ENCODE data around the gene PHPT1.

PHPT1 gene

GRCh38 chr9:136820971-136821825 lies 28.0 kb upstream of the PHPT1 start:
- no peak for TF ChIP-seq LEF1 (IDR thresholded peaks at IDR 0.05; ENCODE audit: borderline replicate concordance)
- TF ChIP-seq BHLHE40 (IDR thresholded peaks at IDR 0.05; ENCODE audit: borderline replicate concordance) = no peak
- TF ChIP-seq FOXM1 (IDR thresholded peaks at IDR 0.05; ENCODE audit: borderline replicate concordance) = no peak
- no peak for TF ChIP-seq ELF4 (IDR thresholded peaks at IDR 0.05)
- no peak for TF ChIP-seq FOXK2 (IDR thresholded peaks at IDR 0.05)
- no peak for TF ChIP-seq FOXA1 (IDR thresholded peaks at IDR 0.05)
- no peak for TF ChIP-seq ARNT (IDR thresholded peaks at IDR 0.05)
- no peak for TF ChIP-seq PKNOX1 (IDR thresholded peaks at IDR 0.05)
- TF ChIP-seq TARDBP (IDR thresholded peaks at IDR 0.05) = no peak
- TF ChIP-seq L3MBTL2 (conservative IDR thresholded peaks at IDR 0.05) = no peak
- DNase-seq (ENCODE audit: extremely low spot score) = no peak
- POLR2A ChIA-PET = no interaction called here
- CTCF ChIA-PET = no interaction called here

GRCh38 chr9:136821826-136822544 lies 27.2 kb upstream of the PHPT1 start:
- ChIA-PET POLR2A (interaction anchor here (1.3 kb wide), 1 partner anchor 19 kb away, joined by 4 read pairs; no protein-coding TSS in a partner anchor), CTCF (no interaction called here)
- DNase-seq (ENCODE audit: extremely low spot score) = no peak
- TF ChIP-seq FOXM1 (IDR thresholded peaks at IDR 0.05; ENCODE audit: borderline replicate concordance) (no peak), LEF1 (IDR thresholded peaks at IDR 0.05; ENCODE audit: borderline replicate concordance) (no peak), FOXA1 (IDR thresholded peaks at IDR 0.05) (no peak), PKNOX1 (IDR thresholded peaks at IDR 0.05) (no peak), ELF4 (IDR thresholded peaks at IDR 0.05) (no peak), ARNT (IDR thresholded peaks at IDR 0.05) (no peak)

- ChIA-PET CTCF (interaction anchor here (0.8 kb wide), 1 partner anchor 12 kb away, joined by 3 read pairs; no protein-coding TSS in a partner anchor), POLR2A (interaction anchor here (1.3 kb wide), 1 partner anchor 17 kb away, joined by 4 read pairs; no protein-coding TSS in a partner anchor)
- TF ChIP-seq SUZ12 (IDR thresholded peaks at IDR 0.05) (no peak), BHLHE40 (IDR thresholded peaks at IDR 0.05; ENCODE audit: borderline replicate concordance) (no peak), SP1 (IDR thresholded peaks at IDR 0.05) (no peak)
- DNase-seq (ENCODE audit: extremely low spot score) = no peak
Measured at GRCh38 chr9:136823136-136824046, 25.8 kb upstream of the PHPT1 start.

- ChIA-PET CTCF (interaction anchor here (0.6 kb wide), 1 partner anchor 16 kb away, joined by 3 read pairs; no protein-coding TSS in a partner anchor), POLR2A (no interaction called here)
- no peak for DNase-seq (ENCODE audit: extremely low spot score)
- TF ChIP-seq ELF4 (IDR thresholded peaks at IDR 0.05) = no peak
- TF ChIP-seq FOXK2 (IDR thresholded peaks at IDR 0.05) = no peak
- no peak for TF ChIP-seq CTBP1 (IDR thresholded peaks at IDR 0.05; ENCODE audit: borderline replicate concordance)
- TF ChIP-seq BHLHE40 (IDR thresholded peaks at IDR 0.05; ENCODE audit: borderline replicate concordance) = no peak
- no peak for TF ChIP-seq FOXA1 (IDR thresholded peaks at IDR 0.05)
- no peak for TF ChIP-seq LEF1 (IDR thresholded peaks at IDR 0.05; ENCODE audit: borderline replicate concordance)
- TF ChIP-seq SUZ12 (IDR thresholded peaks at IDR 0.05) = no peak
- no peak for TF ChIP-seq SP1 (IDR thresholded peaks at IDR 0.05)
- TF ChIP-seq ZNF384 (IDR thresholded peaks at IDR 0.05) = no peak
- no peak for TF ChIP-seq PKNOX1 (IDR thresholded peaks at IDR 0.05)
- no peak for TF ChIP-seq HDGF (IDR thresholded peaks at IDR 0.05; ENCODE audit: borderline replicate concordance)
- no peak for TF ChIP-seq ARNT (IDR thresholded peaks at IDR 0.05)
- no peak for TF ChIP-seq NFRKB (IDR thresholded peaks at IDR 0.05)
- TF ChIP-seq FOXM1 (IDR thresholded peaks at IDR 0.05; ENCODE audit: borderline replicate concordance) = no peak
- TF ChIP-seq L3MBTL2 (conservative IDR thresholded peaks at IDR 0.05) = no peak
- TF ChIP-seq TARDBP (IDR thresholded peaks at IDR 0.05) = no peak
Measured at GRCh38 chr9:136824496-136825225, 24.5 kb upstream of the PHPT1 start.
